Neural progenitor cell (in vitro differentiated cells): Measurements from ENCODE around the gene ADCK1.

Experiments
- EZH2 ChIP-seq: fragments of 200-600 bp; sonication (generic); IDR thresholded peaks from 2 replicates; pipeline ENCODE4 v1.6.1; 2017; ENCODE audit warnings: antibody characterized with exemption, mild to moderate bottlenecking, moderate library complexity
- TF ChIP-seq, protein P1 (sequence below): fragments of 200-600 bp; sonication (generic); IDR thresholded peaks from 2 replicates; pipeline ENCODE4 v1.5.1; 2017; ENCODE audit warnings: antibody characterized with exemption, mild to moderate bottlenecking

- TF ChIP-seq, protein P1, sequence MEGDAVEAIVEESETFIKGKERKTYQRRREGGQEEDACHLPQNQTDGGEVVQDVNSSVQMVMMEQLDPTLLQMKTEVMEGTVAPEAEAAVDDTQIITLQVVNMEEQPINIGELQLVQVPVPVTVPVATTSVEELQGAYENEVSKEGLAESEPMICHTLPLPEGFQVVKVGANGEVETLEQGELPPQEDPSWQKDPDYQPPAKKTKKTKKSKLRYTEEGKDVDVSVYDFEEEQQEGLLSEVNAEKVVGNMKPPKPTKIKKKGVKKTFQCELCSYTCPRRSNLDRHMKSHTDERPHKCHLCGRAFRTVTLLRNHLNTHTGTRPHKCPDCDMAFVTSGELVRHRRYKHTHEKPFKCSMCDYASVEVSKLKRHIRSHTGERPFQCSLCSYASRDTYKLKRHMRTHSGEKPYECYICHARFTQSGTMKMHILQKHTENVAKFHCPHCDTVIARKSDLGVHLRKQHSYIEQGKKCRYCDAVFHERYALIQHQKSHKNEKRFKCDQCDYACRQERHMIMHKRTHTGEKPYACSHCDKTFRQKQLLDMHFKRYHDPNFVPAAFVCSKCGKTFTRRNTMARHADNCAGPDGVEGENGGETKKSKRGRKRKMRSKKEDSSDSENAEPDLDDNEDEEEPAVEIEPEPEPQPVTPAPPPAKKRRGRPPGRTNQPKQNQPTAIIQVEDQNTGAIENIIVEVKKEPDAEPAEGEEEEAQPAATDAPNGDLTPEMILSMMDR = no peak
- TF ChIP-seq EZH2 = no peak
Observed at GRCh38 chr14:77967110-77967509, 167.2 kb downstream of the ADCK1 start.
